ENCODE results near the gene TXNRD2.

The TXNRD2 gene

DNA sequence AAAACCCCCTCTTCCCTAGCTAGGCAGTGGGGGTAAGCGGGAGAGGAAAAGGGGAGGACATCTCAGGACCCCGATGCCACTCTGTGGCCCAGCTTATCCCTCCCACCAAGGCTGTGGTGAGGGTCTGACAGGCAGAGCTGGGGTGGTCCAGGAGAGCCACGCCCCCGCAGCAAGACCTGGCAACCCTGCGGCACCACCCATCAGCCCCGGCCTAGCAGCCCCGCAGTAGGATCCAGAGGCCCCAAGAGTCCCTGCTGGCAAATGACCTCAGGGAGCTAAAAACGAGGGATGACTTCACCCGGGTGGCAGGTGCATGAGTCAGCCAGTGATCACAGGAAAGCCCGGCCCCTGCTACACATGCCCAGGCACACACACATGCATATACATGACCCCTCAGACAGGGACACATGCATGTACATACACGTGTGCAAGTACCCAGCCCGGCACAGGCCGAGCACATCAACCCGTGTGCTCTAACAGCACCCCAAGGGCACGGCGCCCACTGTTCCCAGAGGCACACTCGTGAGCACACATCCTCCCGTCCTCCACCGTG, 42.7 kb upstream of the TXNRD2 start:
- TF ChIP-seq, protein P1, sequence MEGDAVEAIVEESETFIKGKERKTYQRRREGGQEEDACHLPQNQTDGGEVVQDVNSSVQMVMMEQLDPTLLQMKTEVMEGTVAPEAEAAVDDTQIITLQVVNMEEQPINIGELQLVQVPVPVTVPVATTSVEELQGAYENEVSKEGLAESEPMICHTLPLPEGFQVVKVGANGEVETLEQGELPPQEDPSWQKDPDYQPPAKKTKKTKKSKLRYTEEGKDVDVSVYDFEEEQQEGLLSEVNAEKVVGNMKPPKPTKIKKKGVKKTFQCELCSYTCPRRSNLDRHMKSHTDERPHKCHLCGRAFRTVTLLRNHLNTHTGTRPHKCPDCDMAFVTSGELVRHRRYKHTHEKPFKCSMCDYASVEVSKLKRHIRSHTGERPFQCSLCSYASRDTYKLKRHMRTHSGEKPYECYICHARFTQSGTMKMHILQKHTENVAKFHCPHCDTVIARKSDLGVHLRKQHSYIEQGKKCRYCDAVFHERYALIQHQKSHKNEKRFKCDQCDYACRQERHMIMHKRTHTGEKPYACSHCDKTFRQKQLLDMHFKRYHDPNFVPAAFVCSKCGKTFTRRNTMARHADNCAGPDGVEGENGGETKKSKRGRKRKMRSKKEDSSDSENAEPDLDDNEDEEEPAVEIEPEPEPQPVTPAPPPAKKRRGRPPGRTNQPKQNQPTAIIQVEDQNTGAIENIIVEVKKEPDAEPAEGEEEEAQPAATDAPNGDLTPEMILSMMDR (IDR thresholded peaks at IDR 0.05; ENCODE audit: borderline replicate concordance, control extremely low read depth, extremely low read depth, insufficient read depth, missing control alignments) = no peak
- in situ Hi-C loops (cut with MboI; ENCODE audit: low sequenced_read_pairs, unreplicated experiment) = no loop called here
- no peak for DNase-seq (ENCODE audit: low spot score)

DNA sequence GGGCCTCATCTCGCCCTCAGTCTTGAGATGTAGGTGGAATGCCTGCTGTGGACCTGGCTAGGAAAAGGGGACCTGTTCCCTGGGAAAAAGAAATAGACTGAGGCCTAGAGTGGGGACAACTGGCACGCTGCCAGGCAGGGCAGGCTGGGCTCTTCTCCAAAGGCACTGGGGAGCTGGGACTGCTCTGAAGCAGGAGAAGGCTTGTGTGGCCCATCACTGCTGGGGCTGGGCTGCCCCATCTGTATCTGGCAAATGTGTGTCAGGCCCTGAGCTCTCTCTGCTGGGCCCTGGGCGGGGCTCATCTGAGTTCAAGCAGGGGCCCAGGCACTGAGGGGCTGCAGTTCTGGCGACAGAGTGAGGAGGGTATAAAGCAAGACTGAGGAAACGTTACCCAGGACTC, 42.1 kb upstream of the TXNRD2 start:
- DNase-seq (ENCODE audit: low spot score) = no peak
- in situ Hi-C loops (cut with MboI; ENCODE audit: low sequenced_read_pairs, unreplicated experiment) = no loop called here

DNA sequence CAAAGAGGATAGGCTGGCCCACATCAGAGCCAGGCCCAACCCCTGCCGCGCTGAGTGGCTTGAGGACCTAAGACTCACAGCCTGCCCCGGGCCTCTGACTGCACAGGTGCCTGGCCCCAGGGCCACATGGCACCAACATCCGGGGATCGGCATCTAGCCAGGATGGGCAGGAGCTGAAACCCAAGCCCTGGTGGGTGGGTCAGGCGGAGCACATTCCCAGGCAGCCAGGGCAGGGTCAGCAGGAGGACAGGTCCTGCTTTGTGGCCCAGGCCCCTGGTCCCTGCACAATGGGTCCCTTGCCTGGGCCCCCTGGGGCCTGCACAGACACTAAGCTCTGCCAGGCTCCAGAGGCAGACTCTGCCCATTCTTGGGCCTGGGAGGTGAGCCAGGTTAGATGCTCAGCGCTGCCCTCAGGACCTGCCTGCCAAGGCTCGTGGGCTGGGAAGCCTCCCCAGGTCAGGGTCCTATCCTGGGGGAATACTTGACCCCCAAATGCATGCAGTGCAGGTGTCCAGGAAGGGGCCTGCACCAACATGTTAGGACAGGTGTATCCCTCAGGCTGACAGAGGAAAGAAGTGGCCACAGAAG, 41.5 kb upstream of the TXNRD2 start:
- in situ Hi-C loops (cut with MboI; ENCODE audit: low sequenced_read_pairs, unreplicated experiment) = no loop called here
- TF ChIP-seq, protein P1 (IDR thresholded peaks at IDR 0.05; ENCODE audit: borderline replicate concordance, control extremely low read depth, extremely low read depth, insufficient read depth, missing control alignments) = no peak
- DNase-seq (ENCODE audit: low spot score) = no peak

More for the DNA sequence above, 42.1 kb upstream of the TXNRD2 start:
- TF ChIP-seq, protein P1 (IDR thresholded peaks at IDR 0.05; ENCODE audit: borderline replicate concordance, control extremely low read depth, extremely low read depth, insufficient read depth, missing control alignments) = no peak

DNA sequence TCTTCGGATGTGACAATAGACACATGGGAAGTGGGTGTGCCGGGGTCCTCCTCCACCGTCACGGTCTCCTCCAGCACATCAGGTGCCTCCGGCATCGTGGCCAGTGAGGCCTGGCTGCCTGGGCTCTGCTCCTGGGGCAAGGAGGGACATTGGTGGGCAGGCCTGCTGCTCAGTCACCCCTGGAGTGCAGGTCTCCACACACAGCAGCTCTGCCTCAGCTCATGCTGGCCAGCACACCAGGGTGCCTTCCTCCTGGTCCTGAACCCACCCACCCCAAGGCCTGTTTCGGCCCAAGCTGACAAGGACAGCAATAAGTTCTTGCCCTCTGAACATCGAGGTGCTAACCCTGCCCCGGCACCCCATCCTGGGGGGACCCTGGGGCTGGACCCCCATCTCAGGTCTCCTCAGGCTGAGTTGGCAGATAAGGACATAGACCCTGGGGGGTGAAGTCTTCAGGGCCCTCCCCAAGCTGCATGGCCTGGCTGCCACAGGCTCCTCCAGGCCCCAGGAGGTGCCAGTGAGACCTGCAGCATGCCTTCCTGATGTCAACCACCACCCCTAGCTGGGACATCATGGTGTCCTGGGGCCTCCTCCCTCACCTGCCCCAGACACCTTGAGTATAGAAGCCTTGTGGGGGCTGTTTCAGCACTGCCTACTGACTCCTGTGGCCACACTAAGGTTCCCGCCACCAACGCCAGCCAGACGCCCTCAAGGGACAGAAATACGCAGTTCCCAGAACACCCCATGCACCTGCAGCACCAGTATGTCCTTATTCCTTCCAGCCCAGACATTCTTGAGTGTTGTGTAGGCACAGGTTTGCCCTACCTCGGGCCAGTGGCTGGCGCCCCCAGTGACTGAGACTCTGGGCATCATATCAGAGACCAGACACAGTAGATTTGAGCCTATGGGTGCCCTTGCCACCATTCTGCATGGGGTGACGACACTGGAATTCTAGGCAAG, 40.6 kb upstream of the TXNRD2 start:
- TF ChIP-seq, protein P1 (IDR thresholded peaks at IDR 0.05; ENCODE audit: borderline replicate concordance, control extremely low read depth, extremely low read depth, insufficient read depth, missing control alignments) = no peak
- in situ Hi-C loops (cut with MboI; ENCODE audit: low sequenced_read_pairs, unreplicated experiment) = no loop called here
- DNase-seq (ENCODE audit: low spot score) = no peak

DNA sequence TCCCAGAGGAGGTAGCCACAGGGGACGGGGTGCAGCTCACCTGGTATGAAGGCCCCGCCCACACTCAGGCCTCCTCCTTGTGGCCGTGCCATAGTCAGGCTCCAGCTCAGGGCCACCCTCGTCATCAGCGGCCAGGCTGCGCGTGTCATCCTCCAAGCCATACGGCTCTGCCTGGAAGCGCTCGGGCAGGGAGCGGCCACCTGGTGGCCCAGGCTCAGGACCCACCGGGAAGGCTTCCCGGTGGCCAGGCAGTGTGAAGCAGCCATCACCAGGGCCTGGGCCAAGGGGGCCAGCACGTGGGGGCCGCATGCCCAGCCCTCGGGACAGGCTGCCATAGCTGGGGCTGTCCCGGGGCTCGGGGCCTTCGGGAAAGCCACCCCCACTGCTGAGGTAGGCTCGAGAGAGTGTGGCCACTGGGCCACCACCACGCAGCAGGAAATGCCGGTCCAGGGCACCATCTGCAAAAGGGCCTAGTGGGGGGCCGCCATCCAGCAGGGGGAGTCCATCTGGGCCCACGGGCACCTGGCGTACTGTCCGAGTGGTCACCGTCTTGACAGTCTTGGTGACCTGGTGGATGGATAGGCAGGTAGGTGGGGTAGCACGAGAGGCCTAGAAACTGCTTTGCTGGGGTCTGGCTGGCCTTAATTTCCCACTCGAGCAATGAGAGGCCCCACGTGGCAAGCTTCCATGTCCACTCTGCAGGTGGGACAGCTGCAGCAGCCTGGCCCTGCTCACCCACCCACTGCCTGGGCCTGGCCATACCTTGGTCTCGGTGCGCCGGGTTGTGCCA, 39.7 kb upstream of the TXNRD2 start:
- no peak for DNase-seq (ENCODE audit: low spot score)
- TF ChIP-seq, protein P1 (IDR thresholded peaks at IDR 0.05; ENCODE audit: borderline replicate concordance, control extremely low read depth, extremely low read depth, insufficient read depth, missing control alignments) = no peak
- in situ Hi-C loops (cut with MboI; ENCODE audit: low sequenced_read_pairs, unreplicated experiment) = no loop called here

DNA sequence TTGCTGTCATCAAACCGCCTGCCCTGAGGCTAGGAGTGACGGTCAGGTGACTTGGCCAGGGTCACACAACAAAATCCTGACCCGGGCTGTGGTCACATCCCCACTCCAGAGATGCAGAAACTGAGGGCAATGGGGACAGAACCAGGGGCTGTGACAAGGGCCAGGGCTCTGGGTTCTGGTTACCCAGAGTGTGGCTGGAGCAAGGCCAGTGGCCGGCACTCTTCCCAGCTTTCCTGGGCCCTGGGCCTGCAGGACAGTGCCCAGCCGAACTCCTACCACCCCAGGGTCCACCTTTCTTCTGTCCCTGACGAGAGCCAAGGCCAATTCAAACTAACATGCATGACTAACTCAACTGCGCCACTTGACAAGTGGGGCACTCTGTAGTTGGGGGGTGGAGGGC, 39.1 kb upstream of the TXNRD2 start:
- no peak for DNase-seq (ENCODE audit: low spot score)
- TF ChIP-seq, protein P1 (IDR thresholded peaks at IDR 0.05; ENCODE audit: borderline replicate concordance, control extremely low read depth, extremely low read depth, insufficient read depth, missing control alignments) = no peak
- in situ Hi-C loops (cut with MboI; ENCODE audit: low sequenced_read_pairs, unreplicated experiment) = no loop called here
